Immature natural killer cell (primary cell): ENCODE measurements around the gene CHRD. TPM values are rescaled to one million over a fixed set of nuclear protein-coding genes. Genes with fewer than 3 reads are reported as not detected.
A peak's percentile ranks its signal among the peaks of the same experiment; 100 is the strongest.

Experiments
- DNase-seq, 3 donors: peaks; one replicate each; pipeline ENCODE4 v3.0.0; 2022; ENCODE audit warnings: mixed read lengths in 1 of 3
- H3K27ac Mint-ChIP-seq, 6 donors: one replicate each; pipeline ENCODE4 v1.8.0; 2020; ENCODE audit warnings: mixed read lengths in 6 of 6, mild to moderate bottlenecking in 5 of 6, inconsistent platforms in 4 of 6, moderate library complexity in 3 of 6
- H3K27me3 Mint-ChIP-seq, 3 donors: one replicate each; pipeline ENCODE4 v1.8.0; 2020 to 2021; ENCODE audit warnings: low read depth in 3 of 3, mild to moderate bottlenecking in 3 of 3, mixed read lengths in 3 of 3, moderate library complexity in 3 of 3, inconsistent platforms in 1 of 3
- H3K36me3 Mint-ChIP-seq, 3 donors: one replicate each; pipeline ENCODE4 v1.8.0; 2020; ENCODE audit warnings: mixed read lengths in 3 of 3, inconsistent platforms in 2 of 3, mild to moderate bottlenecking in 2 of 3
- H3K4me1 Mint-ChIP-seq, 2 donors: one replicate each; pipeline ENCODE4 v1.8.0; 2020; ENCODE audit warnings: inconsistent platforms in 2 of 2, mild to moderate bottlenecking in 2 of 2, mixed read lengths in 2 of 2, moderate library complexity in 1 of 2
- H3K4me3 Mint-ChIP-seq, 5 donors: one replicate each; pipeline ENCODE4 v1.8.0; 2020; ENCODE audit warnings: mild to moderate bottlenecking in 5 of 5, mixed read lengths in 5 of 5, inconsistent platforms in 3 of 5, moderate library complexity in 3 of 5
- H3K9me3 Mint-ChIP-seq, 6 donors: one replicate each; pipeline ENCODE4 v1.8.0; 2020; ENCODE audit warnings: mild to moderate bottlenecking in 6 of 6, mixed read lengths in 6 of 6, inconsistent platforms in 4 of 6, moderate library complexity in 3 of 6
- polyA plus RNA-seq, 3 donors: library from polyadenylated mRNA; unstranded; fragments of 300-500 nt; fragmentation: Illumina TruSeq; gene quantifications; one replicate each; pipeline ENCODE4 v1.2.3, GENCODE V29; 2021

CHRD gene
- not detected for polyA plus RNA-seq

- peaks cover 8 to 26% (median 24%) of the 10 kb centered on the region in 3 donors for H3K27me3 Mint-ChIP-seq
- peaks cover 5 to 6% of the 10 kb centered on the region in 2 donors for H3K4me1 Mint-ChIP-seq
- no peaks in the 10 kb centered on the region for H3K9me3 Mint-ChIP-seq
- H3K4me3 Mint-ChIP-seq = peak within 1 kb of the TSS; percentile 67 to 78 (median 74)
- no peak within 1 kb of the TSS for H3K27ac Mint-ChIP-seq
- H3K36me3 Mint-ChIP-seq = no peaks in the 10 kb centered on the region
- DNase-seq = no peak
Measured at GRCh38 chr3:184379358-184380184, at the start of gene CHRD. TSS of gene CHRD (plus strand) at chr3:184380054. CDS start at chr3:184380319, 265 bp downstream.

- H3K4me1 Mint-ChIP-seq = peaks cover 15 to 19% of the 10 kb centered on the region in 2 donors
- H3K9me3 Mint-ChIP-seq = no peaks in the 10 kb centered on the region
- H3K4me3 Mint-ChIP-seq = peak overlapping the region in 1 of 5 donors; percentile 1
- peaks cover 2 to 5% (median 5%) of the 10 kb centered on the region in 3 donors for H3K27me3 Mint-ChIP-seq
- peaks cover 16 to 55% (median 22%) of the 10 kb centered on the region in 3 donors for H3K36me3 Mint-ChIP-seq
- no peak for DNase-seq
- H3K27ac Mint-ChIP-seq = peak overlapping the region; percentile 5 to 97 (median 90)
Measured at GRCh38 chr3:184332370-184333090, 47.3 kb upstream of the CHRD start.

GRCh38 chr3:184333190-184333589 is 46.7 kb upstream of the CHRD start:
- H3K4me3 Mint-ChIP-seq = no peak overlapping the region
- no peaks in the 10 kb centered on the region for H3K9me3 Mint-ChIP-seq
- peak overlapping the region; percentile 41 to 97 (median 90) for H3K27ac Mint-ChIP-seq
- H3K4me1 Mint-ChIP-seq = peaks cover 20 to 25% of the 10 kb centered on the region in 2 donors
- peaks cover 16 to 50% (median 22%) of the 10 kb centered on the region in 3 donors for H3K36me3 Mint-ChIP-seq
- no peak for DNase-seq
- H3K27me3 Mint-ChIP-seq = peaks cover 2 to 7% (median 7%) of the 10 kb centered on the region in 3 donors

GRCh38 chr3:184333700-184334099 is 46.2 kb upstream of the CHRD start:
- peaks cover 13 to 45% (median 19%) of the 10 kb centered on the region in 3 donors for H3K36me3 Mint-ChIP-seq
- DNase-seq = no peak
- H3K9me3 Mint-ChIP-seq = no peaks in the 10 kb centered on the region
- peaks cover 21 to 25% of the 10 kb centered on the region in 2 donors for H3K4me1 Mint-ChIP-seq
- H3K4me3 Mint-ChIP-seq = peak overlapping the region in 2 of 5 donors; percentile 1 to 2
- H3K27ac Mint-ChIP-seq = peak overlapping the region; percentile 41 to 97 (median 90)
- peaks cover 2 to 7% (median 7%) of the 10 kb centered on the region in 3 donors for H3K27me3 Mint-ChIP-seq

- Mint-ChIP-seq H3K27ac (peak overlapping the region; percentile 41 to 97 (median 96)), H3K9me3 (peaks cover 0 to 1% (median 0%) of the 10 kb centered on the region in 6 donors), H3K4me3 (peak overlapping the region in 4 of 5 donors; percentile 2 to 86 (median 34)), H3K36me3 (peaks cover 9 to 37% (median 12%) of the 10 kb centered on the region in 3 donors), H3K4me1 (peaks cover 21 to 25% of the 10 kb centered on the region in 2 donors), H3K27me3 (peaks cover 2 to 7% (median 7%) of the 10 kb centered on the region in 3 donors)
- DNase-seq = peak in 2 of 3 donors; percentile 18 to 21
Measured at GRCh38 chr3:184334470-184335158, 45.2 kb upstream of the CHRD start.

- H3K4me1 Mint-ChIP-seq = peaks cover 21 to 25% of the 10 kb centered on the region in 2 donors
Measured at GRCh38 chr3:184335291-184335660, 44.6 kb upstream of the CHRD start.

GRCh38 chr3:184335661-184336546 is 44.0 kb upstream of the CHRD start:
- Mint-ChIP-seq H3K27me3 (peaks cover 2 to 7% (median 7%) of the 10 kb centered on the region in 3 donors), H3K27ac (peak overlapping the region; percentile 92 to 97 (median 96)), H3K36me3 (peaks cover 9 to 31% (median 9%) of the 10 kb centered on the region in 3 donors), H3K4me1 (peaks cover 21 to 25% of the 10 kb centered on the region in 2 donors), H3K4me3 (peak overlapping the region; percentile 86 to 96 (median 90)), H3K9me3 (peaks cover 0 to 1% (median 0%) of the 10 kb centered on the region in 6 donors)
- DNase-seq = peak; percentile 86 to 88 (median 87)

More at GRCh38 chr3:184335291-184335660, 44.6 kb upstream of the CHRD start:
- Mint-ChIP-seq H3K27ac (peak overlapping the region; percentile 92 to 97 (median 96)), H3K36me3 (peaks cover 9 to 35% (median 9%) of the 10 kb centered on the region in 3 donors), H3K27me3 (peaks cover 2 to 7% (median 7%) of the 10 kb centered on the region in 3 donors), H3K4me3 (peak overlapping the region; percentile 85 to 96 (median 89)), H3K9me3 (peaks cover 0 to 1% (median 0%) of the 10 kb centered on the region in 6 donors)
- DNase-seq = no peak

GRCh38 chr3:184336547-184337398 is 43.1 kb upstream of the CHRD start:
- Mint-ChIP-seq H3K27me3 (peaks cover 2 to 7% (median 7%) of the 10 kb centered on the region in 3 donors), H3K4me3 (peak overlapping the region; percentile 86 to 96 (median 90)), H3K4me1 (peaks cover 21 to 25% of the 10 kb centered on the region in 2 donors), H3K27ac (peak overlapping the region; percentile 81 to 97 (median 93)), H3K36me3 (peaks cover 9 to 24% (median 13%) of the 10 kb centered on the region in 3 donors), H3K9me3 (peaks cover 0 to 1% (median 0%) of the 10 kb centered on the region in 6 donors)
- DNase-seq = no peak

GRCh38 chr3:184337399-184337714 is 42.5 kb upstream of the CHRD start, which contains the start of gene FAM131A:
TSS of gene FAM131A (plus strand) at chr3:184337600. CDS start at chr3:184337631, 31 bp downstream.
- Mint-ChIP-seq H3K27ac (peak within 1 kb of the TSS; percentile 81 to 97 (median 93)), H3K4me3 (peak within 1 kb of the TSS; percentile 86 to 96 (median 90)), H3K36me3 (peaks cover 6 to 18% (median 12%) of the 10 kb centered on the region in 3 donors), H3K4me1 (peaks cover 21 to 25% of the 10 kb centered on the region in 2 donors), H3K9me3 (peaks cover 0 to 1% (median 0%) of the 10 kb centered on the region in 6 donors), H3K27me3 (peaks cover 2 to 8% (median 7%) of the 10 kb centered on the region in 3 donors)
- DNase-seq = no peak

GRCh38 chr3:184337981-184338380 is 41.9 kb upstream of the CHRD start:
- peaks cover 21 to 25% of the 10 kb centered on the region in 2 donors for H3K4me1 Mint-ChIP-seq
- peaks cover 2 to 8% (median 7%) of the 10 kb centered on the region in 3 donors for H3K27me3 Mint-ChIP-seq
- DNase-seq = no peak
- peak overlapping the region in 2 of 6 donors; percentile 46 to 92 for H3K27ac Mint-ChIP-seq
- peaks cover 0 to 1% (median 0%) of the 10 kb centered on the region in 6 donors for H3K9me3 Mint-ChIP-seq
- H3K36me3 Mint-ChIP-seq = peaks cover under 1 to 13% (median 5%) of the 10 kb centered on the region in 3 donors
- H3K4me3 Mint-ChIP-seq = peak overlapping the region in 4 of 5 donors; percentile 4 to 90 (median 12)

- Mint-ChIP-seq H3K9me3 (peaks cover 0 to 1% (median 0%) of the 10 kb centered on the region in 6 donors), H3K27ac (no peak overlapping the region), H3K4me3 (no peak overlapping the region), H3K4me1 (peaks cover 21 to 25% of the 10 kb centered on the region in 2 donors), H3K36me3 (peaks cover 0 to 8% (median 8%) of the 10 kb centered on the region in 3 donors), H3K27me3 (peaks cover 2 to 8% (median 7%) of the 10 kb centered on the region in 3 donors)
- DNase-seq = no peak
Measured at GRCh38 chr3:184338511-184338945, 41.3 kb upstream of the CHRD start.
